ENCODE measurements around the gene TAS2R60.
"Not testable (repeated sequence)": the region's sequence is repeated elsewhere in the genome, so short reads cannot be mapped to it uniquely, and the experiment has no call there.

The TAS2R60 gene

DNA sequence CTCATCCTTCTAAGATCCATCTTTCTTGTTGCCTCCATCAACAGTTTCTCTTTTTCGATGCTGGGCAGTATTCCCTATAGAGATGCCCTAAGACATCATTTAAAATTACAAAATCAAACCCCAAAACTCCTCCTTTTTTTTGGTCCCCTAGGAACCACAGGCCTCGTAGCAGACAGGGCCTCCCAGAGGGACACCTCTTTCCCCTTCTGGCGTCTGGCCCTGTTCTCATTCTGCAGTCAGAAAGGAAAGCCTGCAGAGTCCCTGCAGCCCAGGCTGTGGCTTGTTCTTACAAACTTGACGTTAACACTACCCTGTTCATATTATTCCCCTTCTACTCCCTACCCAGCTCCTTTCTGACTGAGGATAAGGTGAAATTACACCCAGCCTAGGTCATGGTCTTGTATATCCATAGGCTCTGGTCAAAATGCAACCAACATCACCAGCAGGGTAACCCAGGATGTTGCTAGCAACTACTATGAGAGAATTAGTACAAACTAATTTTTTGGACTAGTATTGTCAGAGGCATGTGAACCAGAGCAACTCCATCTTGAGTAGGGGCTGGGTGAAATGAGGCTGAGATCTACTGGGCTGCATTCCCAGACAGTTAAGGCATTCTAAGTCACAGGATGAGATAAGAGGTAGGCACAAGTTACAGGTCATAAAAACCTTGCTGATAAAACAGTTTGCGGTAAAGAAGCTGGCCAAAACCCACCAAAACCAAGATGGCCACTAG is 31.1 kb upstream of the TAS2R60 start:
- no peak for DNase-seq (ENCODE audit: low spot score)

DNA sequence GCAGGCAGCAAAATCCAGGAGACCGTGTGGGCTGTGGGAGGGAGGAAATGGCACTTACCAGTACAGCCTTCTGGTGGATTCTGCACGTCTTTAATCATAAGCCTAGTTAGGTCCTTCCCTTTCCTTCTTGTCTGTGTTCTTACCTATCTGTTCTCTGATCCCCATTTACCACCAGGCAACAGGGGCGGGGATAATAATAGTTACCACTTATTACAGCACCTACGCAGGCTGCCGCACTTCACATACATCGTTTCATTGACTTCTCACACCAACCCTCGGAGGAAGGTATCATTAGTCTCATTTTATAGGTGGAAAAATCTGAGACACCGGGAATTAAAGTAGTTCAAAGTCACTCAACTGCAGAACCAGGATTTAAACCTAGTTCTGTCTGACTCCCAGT is 30.1 kb upstream of the TAS2R60 start:
- no peak for DNase-seq (ENCODE audit: low spot score)

DNA sequence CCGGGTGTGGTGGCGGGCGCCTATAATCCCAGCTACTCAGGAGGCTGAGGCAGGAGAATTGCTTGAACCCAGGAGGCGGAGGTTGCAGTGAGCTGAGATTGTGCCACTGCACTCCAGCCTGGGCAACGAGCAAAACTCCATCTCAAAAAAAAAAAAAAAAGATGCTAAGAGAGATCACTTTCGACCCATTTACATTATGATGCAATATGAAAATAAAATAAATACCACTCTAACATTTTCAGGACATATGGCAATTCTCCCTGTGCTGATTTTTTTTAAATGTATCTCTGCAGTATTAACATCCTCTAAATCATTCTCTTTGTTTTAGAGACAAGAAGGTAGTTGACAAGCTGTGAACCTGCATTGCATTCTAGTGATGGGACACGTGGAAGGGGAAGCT is 28.0 kb upstream of the TAS2R60 start:
- DNase-seq (ENCODE audit: low spot score): not testable (repeated sequence)

DNA sequence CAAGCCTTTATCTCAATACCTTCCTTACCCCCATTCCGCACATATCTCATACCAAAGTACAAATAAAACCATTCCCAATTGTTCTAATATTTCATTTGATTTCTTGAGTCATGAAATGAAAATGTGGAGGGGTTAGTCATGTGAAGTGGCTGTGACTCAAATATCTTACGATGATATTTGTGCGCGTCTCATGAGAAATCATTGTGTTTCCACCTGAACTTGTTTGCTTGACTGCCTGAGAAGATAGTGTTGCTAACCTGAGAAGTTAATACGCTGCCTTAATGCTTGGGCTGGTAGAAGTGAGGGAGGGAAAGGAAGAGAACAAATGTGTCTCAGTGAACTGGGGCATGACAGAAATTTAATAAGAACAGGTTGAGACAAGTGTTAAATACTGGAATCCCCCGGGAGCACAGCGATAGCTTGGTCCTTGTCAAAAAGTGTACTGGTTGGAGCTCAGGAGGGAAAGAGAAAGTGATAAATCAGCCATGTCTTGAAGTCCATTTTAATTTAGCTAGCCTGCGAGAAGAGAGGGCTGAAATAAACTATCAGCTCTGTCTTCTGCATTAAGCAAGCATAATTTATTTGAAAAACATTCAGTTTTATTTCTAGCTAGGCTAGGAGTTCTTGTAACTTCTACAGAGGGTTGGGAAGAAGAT is 27.4 kb upstream of the TAS2R60 start:
- no peak for DNase-seq (ENCODE audit: low spot score)

DNA sequence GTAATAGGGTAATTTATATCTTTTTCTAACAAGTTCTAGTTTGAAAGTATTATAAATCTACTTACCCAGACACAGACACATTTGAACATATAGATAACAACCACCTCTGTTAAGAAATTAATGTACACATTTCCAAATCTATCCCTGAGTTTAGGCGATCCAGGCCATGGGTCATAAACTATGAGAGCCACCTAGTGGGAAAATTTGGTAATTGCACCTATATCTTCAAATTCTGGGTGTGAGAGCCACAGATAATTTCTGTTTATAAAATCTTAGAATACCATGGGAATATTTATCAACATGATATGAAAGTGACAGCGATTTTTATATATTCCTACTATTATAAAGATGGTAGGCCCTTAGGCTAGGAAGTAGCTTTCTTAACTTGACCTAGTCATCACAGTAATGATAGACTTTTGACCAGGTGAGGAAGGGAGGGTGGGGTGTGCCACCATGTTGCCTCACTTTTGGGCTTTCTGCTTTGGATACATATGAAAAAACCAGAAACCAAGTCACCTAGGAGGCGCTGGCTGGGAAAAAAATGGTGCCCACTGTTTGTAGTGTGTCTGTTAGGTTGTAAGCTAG is 26.6 kb upstream of the TAS2R60 start:
- DNase-seq (ENCODE audit: low spot score): peak; percentile 76

DNA sequence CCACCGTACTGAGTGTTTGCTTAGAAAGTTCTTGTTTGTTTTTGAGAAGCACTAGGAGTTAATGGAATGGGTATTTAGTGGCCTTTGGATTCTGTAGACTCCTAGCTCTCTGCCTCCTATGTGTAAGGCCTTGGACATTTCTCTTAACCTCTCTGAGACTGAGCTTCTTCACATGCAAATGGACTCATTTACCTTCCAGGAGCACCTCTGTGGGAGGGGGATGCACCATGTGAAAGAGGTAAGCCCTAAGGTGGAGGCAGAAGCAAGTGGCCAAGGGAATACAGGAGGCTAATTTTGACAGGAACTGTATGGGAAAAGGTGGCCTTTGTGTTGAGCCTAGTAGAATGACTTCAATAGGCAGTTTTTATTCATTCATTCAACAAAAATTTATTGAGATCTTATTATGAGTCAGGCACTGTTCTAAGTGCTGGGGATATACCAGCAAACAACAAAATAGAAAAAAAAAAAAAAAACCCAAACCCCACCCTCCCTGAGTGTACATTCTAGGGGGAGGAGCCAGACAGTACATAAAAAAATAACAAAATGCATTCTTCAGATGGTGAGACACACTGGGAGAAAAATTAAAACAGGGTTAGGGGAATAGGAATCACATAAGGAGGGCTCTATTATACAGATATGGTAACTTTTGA is 25.4 kb upstream of the TAS2R60 start:
- no peak for DNase-seq (ENCODE audit: low spot score)

DNA sequence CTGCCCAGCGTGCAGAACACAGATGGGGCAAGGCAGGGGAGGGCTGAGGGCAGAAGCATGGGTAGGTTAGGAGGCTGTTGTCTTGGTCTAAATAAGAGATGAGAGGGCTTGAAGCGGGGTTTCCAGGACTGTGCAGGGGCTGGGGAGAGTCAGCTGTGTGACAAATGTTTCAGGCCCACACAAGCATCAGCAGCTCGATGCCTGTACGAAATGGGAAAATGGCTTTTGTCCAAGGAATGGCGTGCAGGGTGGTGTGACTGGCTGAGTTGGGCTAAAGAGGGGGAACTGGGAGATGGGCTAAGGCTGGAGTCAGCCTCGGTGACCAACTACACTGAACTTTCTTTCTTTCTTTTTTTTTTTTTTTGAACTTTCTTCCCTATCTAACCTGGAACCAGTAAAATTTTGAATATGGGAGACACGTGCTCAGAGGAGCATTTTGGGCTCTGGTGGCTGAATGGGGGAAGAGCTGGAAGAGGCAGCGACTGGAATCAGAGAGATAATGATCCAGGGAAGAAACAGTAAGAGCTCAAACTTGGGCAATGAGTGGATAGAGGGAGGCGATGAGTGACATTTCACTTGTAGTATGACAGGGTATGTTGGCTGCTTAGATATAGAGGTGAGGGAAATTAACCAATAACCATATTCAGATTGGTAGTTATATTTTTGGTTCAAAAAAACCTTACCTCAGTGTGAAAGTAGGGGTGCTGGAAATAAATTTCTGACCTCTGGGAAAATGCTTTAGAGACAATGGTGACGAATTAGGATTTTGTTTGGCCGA is 24.4 kb upstream of the TAS2R60 start:
- DNase-seq (ENCODE audit: low spot score): no peak

DNA sequence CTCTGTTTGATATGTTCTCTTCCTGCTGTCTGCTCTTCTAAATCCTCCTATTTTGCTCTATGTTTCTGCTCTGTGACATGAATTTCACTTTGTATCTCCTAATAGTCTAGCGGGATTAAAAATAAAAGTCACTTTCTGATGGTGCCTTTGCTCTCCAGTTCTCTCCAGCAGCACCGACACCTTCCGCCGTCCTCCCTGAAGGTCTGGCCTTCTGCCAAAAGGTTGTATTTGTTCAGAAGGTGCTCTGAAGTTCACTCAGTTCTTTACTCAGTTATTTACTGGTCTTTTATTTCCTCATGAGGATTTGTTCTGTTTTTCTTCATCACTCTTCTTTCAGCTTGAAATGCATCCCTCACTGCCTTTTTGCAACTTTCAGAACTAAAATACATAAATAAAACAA is 23.4 kb upstream of the TAS2R60 start:
- no peak for DNase-seq (ENCODE audit: low spot score)

DNA sequence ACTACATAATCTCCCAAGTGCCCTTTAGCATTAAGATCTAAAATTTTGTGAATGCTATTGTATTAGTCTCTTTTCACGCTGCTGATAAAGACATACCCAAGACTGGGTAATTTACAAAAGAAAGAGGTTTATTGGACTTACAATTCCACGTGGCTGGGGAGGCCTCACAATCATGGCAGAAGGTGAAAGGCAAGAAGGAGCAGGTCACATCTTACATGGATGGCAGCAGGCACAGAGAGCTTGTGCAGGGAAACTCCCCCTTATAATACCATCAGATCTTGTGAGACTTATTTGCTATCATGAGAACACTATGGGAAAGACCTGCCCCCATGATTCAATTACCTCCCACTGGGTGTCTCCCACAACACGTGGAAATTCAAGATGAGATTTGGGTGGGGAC is 22.6 kb upstream of the TAS2R60 start:
- not testable (repeated sequence) for DNase-seq (ENCODE audit: low spot score)

DNA sequence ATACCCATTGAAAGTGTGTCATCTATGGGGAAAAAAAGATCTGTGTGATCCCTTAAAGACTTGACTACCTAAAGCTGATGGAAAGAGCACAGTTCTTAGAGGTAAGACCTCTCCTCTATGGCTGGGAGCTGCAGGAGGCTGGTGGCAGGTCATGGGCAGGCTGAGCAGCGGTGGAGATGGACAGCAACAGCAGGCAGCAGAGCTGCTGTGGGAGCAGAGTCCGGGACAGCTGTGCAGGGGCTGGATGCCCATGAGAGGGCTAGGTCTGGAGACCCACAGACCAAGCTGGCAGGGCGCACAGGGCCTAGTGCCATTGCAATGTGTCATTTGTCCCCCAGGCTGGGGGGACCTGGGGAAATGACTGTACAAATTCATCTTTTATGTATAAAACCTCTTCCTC is 21.2 kb upstream of the TAS2R60 start:
- no peak for DNase-seq (ENCODE audit: low spot score)

DNA sequence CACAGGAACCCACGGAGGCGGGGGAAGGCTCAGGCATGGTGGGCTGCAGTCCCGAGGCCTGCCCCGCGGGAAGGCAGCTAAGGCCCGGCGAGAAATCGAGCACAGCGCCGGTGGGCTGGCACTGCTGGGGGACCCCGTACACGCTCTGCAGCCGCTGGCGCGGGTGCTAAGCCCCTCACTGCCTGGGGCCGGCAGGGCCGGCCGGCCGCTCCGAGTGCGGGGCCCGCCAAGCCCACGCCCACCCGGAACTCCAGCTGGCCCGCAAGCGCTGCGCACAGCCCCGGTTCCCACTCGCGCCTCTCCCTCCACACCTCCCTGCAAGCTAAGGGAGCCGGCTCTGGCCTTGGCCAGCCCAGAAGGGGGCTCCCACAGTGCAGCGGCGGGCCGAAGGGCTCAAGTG is 18.8 kb upstream of the TAS2R60 start:
- not testable (repeated sequence) for DNase-seq (ENCODE audit: low spot score)

DNA sequence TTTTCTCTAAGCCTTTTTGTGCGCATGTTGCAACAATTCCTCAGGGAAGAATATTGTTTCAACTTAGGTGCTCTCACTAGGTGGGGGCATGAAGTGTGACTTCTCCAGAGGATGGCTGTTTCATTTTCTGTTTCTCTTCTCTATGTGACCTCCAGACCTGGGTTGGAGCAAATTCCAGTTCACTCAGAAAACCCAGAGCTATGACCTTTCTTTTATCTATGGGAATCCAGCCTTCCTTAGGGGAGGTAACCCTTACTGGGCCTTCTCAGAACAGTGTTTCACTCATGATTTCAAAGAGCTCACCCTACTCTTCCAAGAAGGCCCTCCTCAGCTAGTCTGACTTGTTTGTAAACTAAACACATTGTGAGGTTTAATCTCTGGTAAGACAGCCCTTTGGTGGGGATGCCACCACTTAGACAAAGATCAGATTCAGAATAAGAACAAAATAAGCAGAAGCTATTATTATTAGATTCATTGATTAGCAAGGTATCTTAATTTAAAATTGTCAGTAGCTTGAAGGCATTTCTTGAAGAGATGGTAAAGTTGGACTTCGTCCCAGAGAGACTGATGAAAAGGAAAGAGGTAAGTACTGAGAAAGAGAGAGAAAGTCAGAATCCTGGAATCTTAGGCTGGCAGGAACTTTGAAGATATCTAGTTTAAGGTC is 16.6 kb upstream of the TAS2R60 start:
- DNase-seq (ENCODE audit: low spot score): no peak

DNA sequence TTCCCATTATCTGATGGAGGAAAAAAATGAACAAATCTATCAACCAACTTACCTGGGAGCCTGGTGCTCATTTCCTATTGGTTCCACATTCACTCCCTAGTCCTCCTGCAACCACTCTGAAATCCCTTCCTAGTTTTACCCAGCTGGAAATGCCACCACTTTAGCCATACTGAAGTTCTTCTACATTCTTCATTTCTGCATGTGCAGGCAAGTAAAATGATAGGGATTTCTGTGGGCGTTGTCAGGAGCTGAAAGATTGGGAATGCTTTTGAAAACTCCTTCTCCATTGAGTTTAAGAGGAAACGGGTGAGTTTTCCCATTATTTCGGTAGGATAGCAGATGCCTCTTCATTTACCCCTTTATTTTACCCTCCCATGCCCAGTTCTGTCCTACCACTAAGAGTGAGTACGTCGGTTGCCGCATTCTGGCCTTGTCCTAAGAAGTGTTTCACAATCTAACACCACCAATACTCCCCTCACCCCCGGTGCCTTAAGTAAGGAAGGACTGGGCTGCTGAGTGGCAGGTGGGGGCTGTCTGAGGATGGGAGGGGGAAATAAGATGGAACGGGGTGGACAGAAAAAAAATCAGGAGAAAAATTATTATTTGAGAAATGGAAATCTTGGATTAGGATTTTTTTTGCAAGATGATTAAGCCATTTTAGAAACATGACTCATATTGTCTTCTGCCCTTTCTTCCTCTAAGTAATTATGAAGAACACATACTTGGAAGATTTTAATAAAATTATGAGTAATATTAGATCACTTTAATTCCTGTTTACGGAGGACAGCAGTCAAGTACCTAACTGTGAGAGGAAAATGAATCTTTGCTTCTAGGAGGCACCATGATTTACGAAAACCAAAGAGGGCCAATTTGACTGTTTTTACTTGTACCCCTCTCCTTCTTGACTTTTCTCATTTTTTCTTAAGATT is 13.2 kb upstream of the TAS2R60 start:
- DNase-seq (ENCODE audit: low spot score): no peak

DNA sequence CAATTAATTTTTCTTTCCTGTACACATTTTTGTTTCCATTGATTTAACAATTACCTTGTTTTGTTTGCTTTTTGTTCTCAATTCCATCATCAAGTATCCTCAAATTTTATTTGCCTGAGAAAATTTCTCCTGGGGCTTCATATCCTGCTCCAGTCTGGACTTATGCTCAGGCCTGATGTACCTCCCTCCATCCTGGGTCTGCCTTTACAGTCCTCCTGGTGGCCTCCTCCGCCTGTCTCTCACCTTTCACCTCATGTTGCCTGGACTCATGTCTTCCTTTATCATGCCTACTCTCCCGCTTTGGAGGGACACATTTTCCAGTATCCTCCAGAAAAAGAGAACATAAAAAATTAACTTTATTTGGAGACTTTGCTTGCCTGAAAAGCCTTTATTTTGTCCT is 12.1 kb upstream of the TAS2R60 start:
- DNase-seq (ENCODE audit: low spot score): no peak

DNA sequence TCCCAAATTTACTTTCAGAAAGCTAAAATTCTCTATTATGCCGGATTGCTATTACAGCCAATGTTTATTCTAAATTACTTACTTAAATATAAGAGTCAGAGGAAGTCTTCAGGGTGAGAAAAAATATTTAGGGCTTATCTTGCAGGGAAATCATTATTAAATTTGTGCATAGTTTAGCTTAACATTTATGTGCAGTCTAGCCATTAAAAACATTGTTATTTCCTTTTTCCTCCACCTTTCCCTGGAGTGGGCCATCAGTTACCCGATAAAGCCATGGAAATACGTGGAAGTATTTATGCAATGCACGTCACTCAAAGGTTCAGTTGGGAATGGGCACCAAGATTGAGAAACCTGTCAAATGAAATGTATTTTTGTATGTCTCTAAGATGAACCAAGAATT is 9.5 kb upstream of the TAS2R60 start:
- DNase-seq (ENCODE audit: low spot score): no peak

DNA sequence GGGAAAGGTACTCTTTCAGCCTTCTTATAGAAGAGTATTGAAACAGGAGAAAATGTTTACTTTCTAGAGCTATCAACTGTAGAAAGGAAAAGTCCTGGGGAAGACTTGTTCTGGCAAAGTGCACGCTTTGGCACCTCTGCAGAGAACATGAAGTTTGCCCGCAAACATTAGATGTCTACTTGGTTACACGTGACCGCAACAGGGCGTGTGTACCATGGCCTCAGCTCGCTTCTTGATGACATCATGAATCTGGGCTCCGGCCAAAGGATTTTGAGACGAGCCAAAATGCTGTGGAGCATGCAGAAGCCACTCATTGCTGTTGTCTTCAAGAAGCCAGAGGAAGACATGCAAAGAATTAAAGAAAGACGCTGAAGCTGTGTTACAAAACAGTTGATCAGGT is 8.6 kb upstream of the TAS2R60 start:
- DNase-seq (ENCODE audit: low spot score): peak; percentile 68

DNA sequence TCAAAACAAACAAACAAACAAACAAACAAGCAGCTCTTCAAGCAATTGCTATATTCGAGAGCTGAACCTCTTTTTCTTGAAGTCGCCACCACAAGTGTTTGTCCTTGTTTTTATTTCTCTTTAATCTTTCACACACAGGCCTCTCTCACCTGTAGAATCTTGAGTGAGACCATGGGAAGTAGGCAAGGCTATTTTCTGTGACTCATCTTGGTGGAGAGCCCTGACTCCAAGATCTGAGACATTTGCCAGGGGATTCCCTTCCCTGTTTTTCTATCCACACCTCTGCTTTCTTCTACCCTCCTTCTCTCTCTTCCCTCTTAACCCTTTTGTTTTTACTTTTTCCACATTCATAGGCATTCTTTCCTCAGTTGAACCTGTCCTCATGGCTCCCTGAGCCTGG is 8.0 kb upstream of the TAS2R60 start:
- DNase-seq (ENCODE audit: low spot score): no peak

DNA sequence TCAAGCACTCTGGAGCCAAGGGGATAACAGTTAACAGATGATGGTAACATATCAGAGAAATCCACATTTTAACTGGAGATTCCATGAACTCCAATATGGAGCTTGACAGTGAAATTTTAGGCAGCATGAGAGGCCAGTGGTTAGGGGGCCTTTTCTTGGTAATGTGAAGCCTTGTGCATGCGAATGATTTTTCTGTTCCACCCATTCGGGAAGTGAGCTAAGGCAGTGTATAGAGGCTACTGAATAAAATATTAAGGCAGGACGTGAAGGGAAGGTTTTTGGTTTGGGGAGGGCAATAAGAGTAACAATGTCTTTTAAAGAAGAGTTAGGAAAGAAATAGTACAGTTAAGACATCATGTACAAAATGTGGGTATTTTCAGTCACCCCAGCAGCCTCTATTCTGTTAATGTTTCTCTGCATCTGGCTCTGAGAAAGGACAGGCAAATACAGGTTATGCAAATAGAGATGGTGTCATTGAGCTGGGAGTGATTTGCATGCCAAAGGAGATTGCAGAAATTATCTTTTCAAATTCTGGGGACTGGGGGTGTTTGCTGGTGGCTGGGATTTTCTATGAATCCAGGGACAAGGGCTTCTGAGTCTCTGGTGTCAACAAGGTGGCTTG is 6.8 kb upstream of the TAS2R60 start:
- no peak for DNase-seq (ENCODE audit: low spot score)

DNA sequence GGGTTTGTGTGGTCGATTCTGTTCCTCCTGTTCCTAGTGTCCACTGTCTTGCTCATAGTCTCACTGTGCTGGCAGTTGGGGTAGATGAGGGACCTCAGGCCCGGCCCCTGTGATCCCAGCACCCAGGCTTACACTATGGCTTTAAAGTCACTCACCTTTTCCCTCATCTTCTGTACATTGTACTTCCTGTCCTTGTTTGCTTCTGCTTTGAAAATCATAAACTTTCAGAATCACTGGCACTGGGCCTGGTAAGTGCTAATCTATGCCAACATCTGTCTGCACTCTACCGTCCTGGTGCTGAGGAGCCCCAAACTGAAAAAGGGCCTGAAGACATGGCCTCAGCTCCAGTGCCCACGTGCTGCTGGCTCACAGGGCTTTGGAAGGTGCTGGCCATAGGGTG is 5.7 kb upstream of the TAS2R60 start:
- DNase-seq (ENCODE audit: low spot score): no peak

DNA sequence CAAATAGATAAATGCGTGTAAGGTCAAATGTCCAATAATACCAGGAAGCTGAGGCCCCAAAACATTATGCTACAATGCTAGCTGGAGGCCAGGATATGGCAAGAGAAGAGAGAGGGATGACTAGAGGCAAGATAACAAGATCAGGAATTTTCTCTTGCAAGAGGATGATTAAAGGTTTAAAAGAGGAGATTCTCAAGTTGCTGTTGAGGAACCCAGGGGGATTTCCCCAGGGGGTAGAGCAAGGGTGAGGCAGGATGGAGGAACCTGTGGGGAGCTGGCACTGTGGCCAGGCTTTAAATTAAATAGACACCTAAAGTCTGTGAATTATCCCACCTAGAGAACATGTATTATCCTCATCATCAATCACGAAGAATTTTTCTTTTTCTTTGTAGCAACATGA is 3.4 kb upstream of the TAS2R60 start:
- DNase-seq (ENCODE audit: low spot score): no peak

All from AG08395 (cell line).